Brain microvascular endothelial cell (primary cell): ENCODE data around the gene NABP1.

Experiments used
- DNase-seq: peaks from one replicate; pipeline ENCODE4 v3.0.0-alpha.2; 2020
- H3K27ac ChIP-seq: fragments of 250-450 bp; sonication (Bioruptor Pico); 2 replicates; pipeline ENCODE4 v1.5.1; 2020; ENCODE audit warnings: mild to moderate bottlenecking, moderate library complexity
- H3K27me3 ChIP-seq: fragments of 250-450 bp; sonication (Bioruptor Pico); replicated peaks from 2 replicates; pipeline ENCODE4 v1.5.1; 2020; ENCODE audit warnings: mild to moderate bottlenecking
- H3K36me3 ChIP-seq: fragments of 250-450 bp; sonication (Bioruptor Pico); replicated peaks from 2 replicates; pipeline ENCODE4 v1.5.1; 2020; ENCODE audit warnings: mild to moderate bottlenecking
- H3K4me3 ChIP-seq: 2 replicates; pipeline ENCODE4 v1.5.1; 2011; ENCODE audit warnings: low read depth, mild to moderate bottlenecking, control low read depth, low read length, moderate library complexity
- CTCF ChIP-seq: IDR thresholded peaks from 2 replicates; pipeline ENCODE4 v1.5.1; 2011; ENCODE audit warnings: low read depth, mild to moderate bottlenecking, moderate library complexity, low read length, control low read depth, inconsistent platforms; ENCODE audit errors: missing control alignments
- in situ Hi-C: cut with HindIII; loops from 2 replicates; pipeline ENCODE4 v1.10.0; 2017; ENCODE audit warnings: low sequenced_read_pairs, low pct_ligation_motif_present

Gene NABP1

GRCh38 chr2:191653667-191654391 is 24.1 kb upstream of the NABP1 start:
- TF ChIP-seq CTCF = no peak
- Histone ChIP-seq H3K27ac (no peak overlapping the region), H3K4me3 (no peak overlapping the region), H3K36me3 (no peaks in the 10 kb centered on the region), H3K27me3 (no peaks in the 10 kb centered on the region)
- in situ Hi-C loops = no loop called here
- DNase-seq = no peak

GRCh38 chr2:191656391-191656790 is 21.5 kb upstream of the NABP1 start:
- no peak for TF ChIP-seq CTCF
- H3K27me3 ChIP-seq = no peaks in the 10 kb centered on the region
- peak; percentile 18 for DNase-seq
- H3K4me3 ChIP-seq = no peak overlapping the region
- H3K36me3 ChIP-seq = no peaks in the 10 kb centered on the region
- in situ Hi-C loops = no loop called here
- no peak overlapping the region for H3K27ac ChIP-seq

GRCh38 chr2:191656792-191657191 is 21.1 kb upstream of the NABP1 start:
- Histone ChIP-seq H3K27ac (no peak overlapping the region), H3K36me3 (no peaks in the 10 kb centered on the region), H3K4me3 (no peak overlapping the region), H3K27me3 (no peaks in the 10 kb centered on the region)
- in situ Hi-C loops = no loop called here
- no peak for TF ChIP-seq CTCF
- DNase-seq = no peak

DNA sequence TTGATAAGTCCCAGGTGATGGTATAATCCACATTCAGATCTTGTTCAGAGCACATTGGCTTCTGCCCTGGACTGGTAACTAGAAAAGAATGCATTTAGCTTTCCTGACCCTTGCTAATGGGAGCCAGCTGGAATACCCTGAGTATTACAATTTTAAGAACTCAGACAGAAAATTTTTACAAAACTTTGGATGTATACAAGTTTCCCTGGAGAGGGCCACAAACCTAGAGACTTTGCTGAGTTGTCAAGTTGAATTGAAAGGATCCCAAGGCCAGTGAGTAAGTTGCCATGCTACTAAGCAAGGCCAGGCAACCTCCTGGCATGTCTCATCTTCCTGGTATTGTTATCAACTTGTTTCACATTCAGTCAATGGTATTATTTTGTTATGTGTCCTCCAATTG is 20.0 kb upstream of the NABP1 start:
- Histone ChIP-seq H3K27ac (no peak overlapping the region), H3K36me3 (no peaks in the 10 kb centered on the region), H3K4me3 (no peak overlapping the region), H3K27me3 (no peaks in the 10 kb centered on the region)
- in situ Hi-C loops = no loop called here
- DNase-seq = peak; percentile 28
- TF ChIP-seq CTCF = no peak

DNA sequence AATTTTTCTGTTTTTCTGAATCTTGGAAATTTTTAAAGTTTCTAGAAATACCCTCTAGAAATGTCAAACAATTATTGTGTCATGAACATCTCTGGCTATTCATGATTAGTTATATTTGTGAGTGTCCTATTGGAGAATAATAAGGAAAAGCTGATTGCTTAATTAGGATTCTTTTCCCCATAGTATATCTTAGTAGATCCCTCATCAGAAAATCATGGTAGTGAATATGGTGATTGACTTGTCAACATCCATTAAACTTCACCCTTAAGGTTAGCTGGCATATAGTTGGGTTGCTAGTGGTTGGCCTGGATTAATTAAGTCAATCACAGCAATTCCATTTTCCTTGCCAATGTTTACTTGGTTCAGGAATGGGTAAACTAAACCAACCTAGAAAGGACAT is 18.7 kb upstream of the NABP1 start:
- no peak overlapping the region for H3K27ac ChIP-seq
- no peaks in the 10 kb centered on the region for H3K27me3 ChIP-seq
- no peak for DNase-seq
- H3K36me3 ChIP-seq = no peaks in the 10 kb centered on the region
- in situ Hi-C loops = no loop called here
- TF ChIP-seq CTCF = no peak
- H3K4me3 ChIP-seq = no peak overlapping the region

DNA sequence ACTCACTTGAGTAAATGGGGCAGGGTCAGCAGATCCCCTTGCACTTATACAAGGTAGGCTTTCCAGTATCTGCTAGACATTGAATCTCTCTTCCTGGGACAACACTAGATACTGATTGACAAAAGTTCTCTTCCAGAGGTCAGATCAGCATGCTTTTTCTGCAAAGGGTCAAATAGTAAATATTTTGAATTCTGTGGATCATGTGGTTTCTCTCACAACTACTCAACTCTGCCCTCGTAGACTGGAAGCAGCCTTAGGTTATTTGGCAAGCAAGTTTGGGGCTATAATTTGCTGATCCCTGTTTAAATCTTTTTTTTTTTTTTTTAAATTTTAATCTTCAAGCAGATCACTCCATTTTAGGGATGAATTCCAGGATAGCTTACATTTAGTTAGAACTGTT is 17.4 kb upstream of the NABP1 start:
- no peak for TF ChIP-seq CTCF
- Histone ChIP-seq H3K36me3 (no peaks in the 10 kb centered on the region), H3K4me3 (no peak overlapping the region), H3K27me3 (no peaks in the 10 kb centered on the region), H3K27ac (no peak overlapping the region)
- in situ Hi-C loops = no loop called here
- no peak for DNase-seq
